Activated CD4-positive, alpha-beta memory T cell treated with anti-CD3 and anti-CD28 coated beads for 36 hours (primary cell): ENCODE measurements around the gene SUN2. TPM values are rescaled to one million over a fixed set of nuclear protein-coding genes. Genes with fewer than 3 reads are reported as not detected.

Source experiments
- CTCF ChIA-PET: fragments of 350-600 bp; sonication (Branson Sonifier 250); formaldehyde crosslinking; loops from one replicate; lab custom pipeline; 2021; ENCODE audit warnings: antibody characterized with exemption, inconsistent platforms; lab: Charles Lee
- POLR2A ChIA-PET: fragments of 350-600 bp; sonication (Branson Sonifier 250); formaldehyde crosslinking; loops from one replicate; lab custom pipeline; 2021; ENCODE audit warnings: antibody characterized with exemption; lab: Charles Lee
- DNase-seq: peaks from one replicate; pipeline ENCODE4 v3.0.0-alpha.2; 2020
- H3K27ac Mint-ChIP-seq: one replicate; pipeline ENCODE4 v1.8.0; 2021; ENCODE audit warnings: mixed read lengths
- H3K27me3 Mint-ChIP-seq: one replicate; pipeline ENCODE4 v1.8.0; 2021; ENCODE audit warnings: mixed read lengths
- H3K36me3 Mint-ChIP-seq: one replicate; pipeline ENCODE4 v1.8.0; 2021; ENCODE audit warnings: mixed read lengths
- H3K4me1 Mint-ChIP-seq: one replicate; pipeline ENCODE4 v1.8.0; 2021; ENCODE audit warnings: low read depth, mixed read lengths
- H3K4me3 Mint-ChIP-seq: one replicate; pipeline ENCODE4 v1.8.0; 2021; ENCODE audit warnings: mild to moderate bottlenecking, mixed read lengths
- H3K9me3 Mint-ChIP-seq: one replicate; pipeline ENCODE4 v1.8.0; 2021; ENCODE audit warnings: mixed read lengths
- intact Hi-C: fragments of 100-400 bp; cut with micrococcal nuclease; formaldehyde crosslinking; loops from one replicate; pipeline ENCODE4 v1.15.1; 2023
- total RNA-seq, 2 experiments: library from RNA; stranded (reverse); gene quantifications; one replicate each; pipeline ENCODE4 v1.2.3, GENCODE V29; 2021

Gene SUN2
- total RNA-seq, 2 experiments from 2014 or later, result 159 to 168 TPM

DNA sequence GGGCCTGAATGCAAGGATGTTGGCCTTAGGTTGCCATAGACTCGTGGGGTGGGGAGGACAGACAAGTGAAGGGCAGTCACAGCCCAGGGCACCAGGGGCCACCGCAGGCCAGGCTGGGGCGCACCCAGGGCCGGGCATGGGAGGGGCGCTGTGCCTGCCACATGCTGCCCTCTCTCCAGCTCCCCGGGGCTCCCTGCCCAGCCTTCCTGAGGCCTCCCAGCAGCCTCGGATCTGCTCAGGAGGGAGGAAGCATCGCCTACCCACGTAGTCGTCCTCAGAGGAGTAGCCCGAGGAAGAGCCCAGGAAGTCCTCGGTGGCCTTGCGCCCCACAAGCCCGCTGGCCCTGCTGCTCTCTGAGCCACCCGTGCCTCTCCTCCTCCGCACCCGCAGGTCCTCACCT, 5.2 kb downstream of the SUN2 start:
- Mint-ChIP-seq H3K4me3 (no peak overlapping the region), H3K4me1 (peaks cover 37% of the 10 kb centered on the region), H3K36me3 (peaks cover 62% of the 10 kb centered on the region)

DNA sequence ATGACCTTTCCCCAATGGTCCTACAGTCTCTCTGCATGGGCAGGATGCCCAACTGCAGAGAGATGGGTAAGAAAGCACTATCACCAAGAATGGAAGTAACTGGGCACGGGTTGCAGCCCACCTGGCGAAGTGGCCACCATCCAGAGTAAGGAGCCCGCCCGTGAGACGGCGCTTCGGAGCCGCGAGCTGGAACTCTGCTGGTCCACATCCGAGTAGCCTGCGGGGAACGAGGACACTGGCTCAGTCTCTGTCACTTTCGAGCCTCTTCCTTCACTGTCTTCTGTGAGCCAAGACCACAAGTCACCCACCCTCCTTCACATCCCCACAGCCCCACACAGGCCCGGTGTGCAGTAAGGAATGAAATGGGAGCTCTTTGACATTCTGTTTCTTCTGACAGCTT, 5.7 kb downstream of the SUN2 start:
- Mint-ChIP-seq H3K27ac (peak overlapping the region; percentile 69), H3K4me1 (peaks cover 39% of the 10 kb centered on the region), H3K9me3 (no peaks in the 10 kb centered on the region), H3K27me3 (no peaks in the 10 kb centered on the region), H3K4me3 (no peak overlapping the region), H3K36me3 (peaks cover 66% of the 10 kb centered on the region)
- ChIA-PET CTCF (interaction anchor here (0.7 to 4.2 kb wide), 4 partner anchors 13 to 69 kb away, joined by 3 to 28 read pairs (median 6); partner anchors contain the start of gene TOMM22), POLR2A (interaction anchor here (3.1 kb wide), 1 partner anchor 16 kb away, joined by 17 read pairs; no protein-coding TSS in a partner anchor)
- intact Hi-C loops, result loop anchor here (10.0 kb wide), 4 partner anchors 235 to 785 kb away; partner anchors contain the start of genes APOBEC3B, APOBEC3H, RPL3 and RPS19BP1
- DNase-seq, result no peak

More for the DNA sequence above, 5.2 kb downstream of the SUN2 start:
- Mint-ChIP-seq H3K27ac (peak overlapping the region; percentile 88), H3K9me3 (no peaks in the 10 kb centered on the region), H3K27me3 (no peaks in the 10 kb centered on the region)
- ChIA-PET POLR2A (interaction anchor here (1.0 to 3.1 kb wide), 7 partner anchors 8 to 44 kb away, joined by 3 to 17 read pairs (median 7); partner anchors contain the start of genes DNAL4 and GTPBP1), CTCF (interaction anchor here (0.7 to 4.2 kb wide), 5 partner anchors 13 to 69 kb away, joined by 3 to 28 read pairs (median 7); partner anchors contain the start of gene TOMM22)
- intact Hi-C loops, result loop anchor here (10.0 kb wide), 4 partner anchors 234 to 784 kb away; partner anchors contain the start of genes APOBEC3B, APOBEC3H, RPL3 and RPS19BP1
- no peak for DNase-seq

- H3K4me3 Mint-ChIP-seq, result no peak overlapping the region
- POLR2A ChIA-PET, result interaction anchor here (1.1 kb wide), 1 partner anchor 19 kb away, joined by 3 read pairs; no protein-coding TSS in a partner anchor
- no peaks in the 10 kb centered on the region for H3K27me3 Mint-ChIP-seq
- DNase-seq, result no peak
- H3K27ac Mint-ChIP-seq, result peak overlapping the region; percentile 67
- H3K9me3 Mint-ChIP-seq, result no peaks in the 10 kb centered on the region
- CTCF ChIA-PET, result interaction anchor here (0.6 to 4.2 kb wide), 4 partner anchors 14 to 442 kb away, joined by 3 to 28 read pairs (median 3); no protein-coding TSS in a partner anchor
- peaks cover 37% of the 10 kb centered on the region for H3K4me1 Mint-ChIP-seq
- H3K36me3 Mint-ChIP-seq, result peaks cover 64% of the 10 kb centered on the region
- intact Hi-C loops, result no loop called here
Observed at GRCh38 chr22:38748487-38749136, 7.2 kb downstream of the SUN2 start.

- no peak overlapping the region for H3K4me3 Mint-ChIP-seq
- DNase-seq, result no peak
- H3K36me3 Mint-ChIP-seq, result peaks cover 67% of the 10 kb centered on the region
- POLR2A ChIA-PET, result no interaction called here
- CTCF ChIA-PET, result interaction anchor here (0.9 to 1.8 kb wide), 3 partner anchors 12 to 21 kb away, joined by 4 to 9 read pairs (median 5); no protein-coding TSS in a partner anchor
- peak overlapping the region; percentile 54 for H3K27ac Mint-ChIP-seq
- no peaks in the 10 kb centered on the region for H3K9me3 Mint-ChIP-seq
- intact Hi-C loops, result no loop called here
- peaks cover 16% of the 10 kb centered on the region for H3K4me1 Mint-ChIP-seq
- H3K27me3 Mint-ChIP-seq, result no peaks in the 10 kb centered on the region
Observed at GRCh38 chr22:38745676-38746460, 9.9 kb downstream of the SUN2 start.

- DNase-seq, result no peak
- ChIA-PET CTCF (interaction anchor here (1.8 kb wide), 1 partner anchor 21 kb away, joined by 5 read pairs; no protein-coding TSS in a partner anchor), POLR2A (no interaction called here)
- Mint-ChIP-seq H3K27ac (peak overlapping the region; percentile 54), H3K4me1 (peaks cover 9% of the 10 kb centered on the region), H3K36me3 (peaks cover 66% of the 10 kb centered on the region), H3K27me3 (no peaks in the 10 kb centered on the region), H3K9me3 (no peaks in the 10 kb centered on the region), H3K4me3 (no peak overlapping the region)
- intact Hi-C loops, result no loop called here
Observed at GRCh38 chr22:38744981-38745380, 10.8 kb downstream of the SUN2 start.

DNA sequence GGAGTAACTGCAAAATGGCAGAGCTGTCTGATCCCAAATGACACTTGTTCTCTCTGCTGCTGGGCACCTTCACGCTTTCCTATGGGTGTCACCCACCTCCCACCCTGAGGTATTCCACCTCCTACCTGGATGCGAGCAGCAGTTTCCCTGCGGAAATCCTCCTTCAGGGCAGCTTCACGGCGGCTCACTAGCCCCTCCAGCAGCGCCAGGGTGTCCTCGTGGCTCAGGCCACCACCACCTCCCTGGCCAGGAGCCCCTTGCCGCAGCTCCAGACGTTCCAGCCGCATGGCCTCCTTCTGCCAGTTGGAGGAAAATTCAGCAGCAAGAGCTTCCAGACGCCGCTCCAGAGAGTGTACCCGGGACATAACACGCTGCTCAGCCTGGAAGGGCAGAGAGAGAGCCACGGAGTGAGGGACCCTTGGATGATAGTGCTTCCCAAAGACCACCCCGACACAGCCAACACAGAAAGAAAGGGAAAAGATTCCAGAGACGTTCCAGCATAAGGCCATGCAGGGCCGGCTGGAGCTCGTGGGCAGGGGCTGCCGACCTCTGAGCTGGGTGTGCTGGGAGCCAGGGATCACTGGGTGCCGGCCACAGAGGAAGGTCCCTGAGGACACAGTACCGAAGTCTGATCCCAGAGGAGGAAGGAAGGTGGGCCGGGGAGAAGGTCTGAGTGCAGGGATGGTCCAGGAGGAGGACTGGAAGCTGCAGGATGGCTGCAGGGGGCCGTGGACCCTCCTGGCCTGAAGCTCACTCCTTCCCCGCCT, 13.4 kb downstream of the SUN2 start:
- intact Hi-C loops, result no loop called here
- H3K27ac Mint-ChIP-seq, result no peak overlapping the region
- peaks cover 18% of the 10 kb centered on the region for H3K4me1 Mint-ChIP-seq
- DNase-seq, result no peak
- no peaks in the 10 kb centered on the region for H3K27me3 Mint-ChIP-seq
- no peak overlapping the region for H3K4me3 Mint-ChIP-seq
- H3K9me3 Mint-ChIP-seq, result no peaks in the 10 kb centered on the region
- ChIA-PET POLR2A (interaction anchor here (0.6 to 2.7 kb wide), 3 partner anchors 8 to 12 kb away, joined by 3 to 11 read pairs (median 7); no protein-coding TSS in a partner anchor), CTCF (interaction anchor here (1.5 to 2.2 kb wide), 3 partner anchors 8 to 17 kb away, joined by 9 to 14 read pairs (median 11); no protein-coding TSS in a partner anchor)
- peaks cover 73% of the 10 kb centered on the region for H3K36me3 Mint-ChIP-seq

GRCh38 chr22:38741576-38741975, 14.2 kb downstream of the SUN2 start:
- Mint-ChIP-seq H3K4me1 (peaks cover 24% of the 10 kb centered on the region), H3K9me3 (no peaks in the 10 kb centered on the region), H3K4me3 (no peak overlapping the region), H3K27ac (peak overlapping the region; percentile 51), H3K27me3 (no peaks in the 10 kb centered on the region), H3K36me3 (peaks cover 77% of the 10 kb centered on the region)
- DNase-seq, result no peak
- POLR2A ChIA-PET, result interaction anchor here (2.0 to 2.7 kb wide), 2 partner anchors 10 to 13 kb away, joined by 7 to 11 read pairs; no protein-coding TSS in a partner anchor
- CTCF ChIA-PET, result interaction anchor here (2.1 to 2.2 kb wide), 2 partner anchors 9 to 17 kb away, joined by 11 to 14 read pairs; no protein-coding TSS in a partner anchor
- intact Hi-C loops, result no loop called here

- intact Hi-C loops, result no loop called here
- H3K27me3 Mint-ChIP-seq, result no peaks in the 10 kb centered on the region
- no peak for DNase-seq
- peaks cover 77% of the 10 kb centered on the region for H3K36me3 Mint-ChIP-seq
- H3K9me3 Mint-ChIP-seq, result no peaks in the 10 kb centered on the region
- ChIA-PET CTCF (interaction anchor here (0.6 to 2.2 kb wide), 2 partner anchors 16 kb away, joined by 4 to 14 read pairs; no protein-coding TSS in a partner anchor), POLR2A (interaction anchor here (1.8 to 2.7 kb wide), 2 partner anchors 10 to 13 kb away, joined by 7 read pairs; no protein-coding TSS in a partner anchor)
- peak overlapping the region; percentile 51 for H3K27ac Mint-ChIP-seq
- no peak overlapping the region for H3K4me3 Mint-ChIP-seq
- peaks cover 26% of the 10 kb centered on the region for H3K4me1 Mint-ChIP-seq
Observed at GRCh38 chr22:38741166-38741565, 14.6 kb downstream of the SUN2 start.

GRCh38 chr22:38740754-38741153, 15.0 kb downstream of the SUN2 start:
- CTCF ChIA-PET, result interaction anchor here (0.6 to 1.1 kb wide), 2 partner anchors 16 to 28 kb away, joined by 3 to 4 read pairs; no protein-coding TSS in a partner anchor
- intact Hi-C loops, result no loop called here
- H3K27ac Mint-ChIP-seq, result peak overlapping the region; percentile 49
- no peak overlapping the region for H3K4me3 Mint-ChIP-seq
- DNase-seq, result no peak
- peaks cover 74% of the 10 kb centered on the region for H3K36me3 Mint-ChIP-seq
- POLR2A ChIA-PET, result interaction anchor here (0.6 to 2.7 kb wide), 3 partner anchors 11 to 14 kb away, joined by 3 to 7 read pairs (median 7); no protein-coding TSS in a partner anchor
- H3K27me3 Mint-ChIP-seq, result no peaks in the 10 kb centered on the region
- H3K4me1 Mint-ChIP-seq, result peaks cover 29% of the 10 kb centered on the region
- no peaks in the 10 kb centered on the region for H3K9me3 Mint-ChIP-seq

DNA sequence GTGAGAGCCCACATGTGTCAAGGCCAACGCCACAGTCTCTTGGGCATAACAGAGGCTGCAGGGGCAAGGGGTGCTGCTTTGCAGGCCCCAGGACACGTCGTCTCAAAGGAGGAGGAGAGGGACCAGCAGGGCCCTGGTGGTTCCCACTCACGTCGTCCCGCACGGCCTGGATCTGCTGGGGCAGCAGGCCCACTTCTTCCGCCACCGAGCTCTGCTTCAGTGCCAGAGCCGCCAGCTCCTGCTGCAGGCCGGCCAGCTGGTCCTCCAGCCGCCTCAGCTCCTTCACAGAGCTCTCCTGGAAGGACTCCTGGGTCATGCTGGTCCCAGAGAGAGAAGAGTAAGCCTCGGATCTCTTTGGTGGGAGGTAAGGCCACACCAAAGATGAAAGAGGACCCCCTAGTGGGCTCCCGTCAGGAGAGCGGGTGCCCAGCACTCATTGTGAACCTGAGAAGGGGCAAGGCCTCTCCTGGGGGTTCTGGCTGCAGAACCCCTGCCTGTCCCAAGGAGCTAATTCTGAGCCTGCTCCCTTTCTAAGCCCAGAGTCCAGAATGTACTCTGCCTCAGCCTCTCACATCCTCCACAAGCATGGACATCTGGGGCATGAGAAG, 15.6 kb downstream of the SUN2 start:
- intact Hi-C loops, result no loop called here
- peaks cover 70% of the 10 kb centered on the region for H3K36me3 Mint-ChIP-seq
- DNase-seq, result no peak
- no peaks in the 10 kb centered on the region for H3K27me3 Mint-ChIP-seq
- POLR2A ChIA-PET, result interaction anchor here (0.6 to 1.8 kb wide), 2 partner anchors 10 to 11 kb away, joined by 3 to 7 read pairs; no protein-coding TSS in a partner anchor
- peak overlapping the region; percentile 54 for H3K27ac Mint-ChIP-seq
- H3K9me3 Mint-ChIP-seq, result no peaks in the 10 kb centered on the region
- no peak overlapping the region for H3K4me3 Mint-ChIP-seq
- peaks cover 32% of the 10 kb centered on the region for H3K4me1 Mint-ChIP-seq
- CTCF ChIA-PET, result interaction anchor here (1.1 kb wide), 1 partner anchor 29 kb away, joined by 3 read pairs; no protein-coding TSS in a partner anchor
